ENCODE results near the gene CRACR2B.

The CRACR2B gene

DNA sequence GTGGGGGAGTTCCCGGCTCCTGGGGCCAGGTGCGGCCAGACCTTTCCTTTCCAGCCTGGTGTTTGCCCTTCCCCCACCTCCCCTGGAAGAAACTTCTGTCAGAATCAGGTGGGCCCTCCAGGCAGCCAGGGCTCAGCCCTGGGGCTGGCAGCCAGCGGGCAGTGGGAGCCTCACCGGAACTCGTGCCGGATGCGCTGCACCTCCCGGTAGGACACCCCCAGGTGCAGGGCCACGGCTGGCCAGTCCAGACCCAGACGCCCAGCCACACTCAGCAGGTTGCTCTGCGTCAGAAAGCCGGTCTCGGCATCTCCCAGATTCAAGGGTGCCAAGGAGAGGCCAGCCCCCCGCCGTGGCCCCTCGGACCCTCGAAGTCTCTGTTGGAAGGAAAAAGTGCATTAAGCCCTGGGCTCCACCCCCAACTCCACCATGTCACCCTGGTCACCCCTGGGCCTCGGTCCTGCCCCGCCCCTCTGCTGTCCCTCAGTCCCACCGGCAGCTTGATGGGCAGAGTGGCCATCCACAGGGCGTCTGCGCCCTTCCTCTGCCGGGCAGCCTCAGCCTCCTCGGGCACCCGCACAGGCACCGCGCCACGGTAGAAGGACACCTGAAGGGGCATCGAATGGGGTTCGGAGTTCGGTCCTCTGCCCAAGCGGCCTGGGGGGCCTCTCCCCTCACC, 27.9 kb upstream of the CRACR2B start:
- TF ChIP-seq, protein P1, sequence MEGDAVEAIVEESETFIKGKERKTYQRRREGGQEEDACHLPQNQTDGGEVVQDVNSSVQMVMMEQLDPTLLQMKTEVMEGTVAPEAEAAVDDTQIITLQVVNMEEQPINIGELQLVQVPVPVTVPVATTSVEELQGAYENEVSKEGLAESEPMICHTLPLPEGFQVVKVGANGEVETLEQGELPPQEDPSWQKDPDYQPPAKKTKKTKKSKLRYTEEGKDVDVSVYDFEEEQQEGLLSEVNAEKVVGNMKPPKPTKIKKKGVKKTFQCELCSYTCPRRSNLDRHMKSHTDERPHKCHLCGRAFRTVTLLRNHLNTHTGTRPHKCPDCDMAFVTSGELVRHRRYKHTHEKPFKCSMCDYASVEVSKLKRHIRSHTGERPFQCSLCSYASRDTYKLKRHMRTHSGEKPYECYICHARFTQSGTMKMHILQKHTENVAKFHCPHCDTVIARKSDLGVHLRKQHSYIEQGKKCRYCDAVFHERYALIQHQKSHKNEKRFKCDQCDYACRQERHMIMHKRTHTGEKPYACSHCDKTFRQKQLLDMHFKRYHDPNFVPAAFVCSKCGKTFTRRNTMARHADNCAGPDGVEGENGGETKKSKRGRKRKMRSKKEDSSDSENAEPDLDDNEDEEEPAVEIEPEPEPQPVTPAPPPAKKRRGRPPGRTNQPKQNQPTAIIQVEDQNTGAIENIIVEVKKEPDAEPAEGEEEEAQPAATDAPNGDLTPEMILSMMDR (IDR thresholded peaks at IDR 0.05; ENCODE audit: borderline replicate concordance, control extremely low read depth, extremely low read depth, insufficient read depth, missing control alignments): no peak

GRCh38 chr11:800473-800872, 27.2 kb upstream of the CRACR2B start:
- in situ Hi-C loops (cut with MboI; ENCODE audit: low sequenced_read_pairs, unreplicated experiment): no loop called here
- TF ChIP-seq, protein P1 (IDR thresholded peaks at IDR 0.05; ENCODE audit: borderline replicate concordance, control extremely low read depth, extremely low read depth, insufficient read depth, missing control alignments): no peak
- no peak for DNase-seq (ENCODE audit: low spot score)

More for the DNA sequence above, 27.9 kb upstream of the CRACR2B start:
- no peak for DNase-seq (ENCODE audit: low spot score)
- in situ Hi-C loops (cut with MboI; ENCODE audit: low sequenced_read_pairs, unreplicated experiment): no loop called here

DNA sequence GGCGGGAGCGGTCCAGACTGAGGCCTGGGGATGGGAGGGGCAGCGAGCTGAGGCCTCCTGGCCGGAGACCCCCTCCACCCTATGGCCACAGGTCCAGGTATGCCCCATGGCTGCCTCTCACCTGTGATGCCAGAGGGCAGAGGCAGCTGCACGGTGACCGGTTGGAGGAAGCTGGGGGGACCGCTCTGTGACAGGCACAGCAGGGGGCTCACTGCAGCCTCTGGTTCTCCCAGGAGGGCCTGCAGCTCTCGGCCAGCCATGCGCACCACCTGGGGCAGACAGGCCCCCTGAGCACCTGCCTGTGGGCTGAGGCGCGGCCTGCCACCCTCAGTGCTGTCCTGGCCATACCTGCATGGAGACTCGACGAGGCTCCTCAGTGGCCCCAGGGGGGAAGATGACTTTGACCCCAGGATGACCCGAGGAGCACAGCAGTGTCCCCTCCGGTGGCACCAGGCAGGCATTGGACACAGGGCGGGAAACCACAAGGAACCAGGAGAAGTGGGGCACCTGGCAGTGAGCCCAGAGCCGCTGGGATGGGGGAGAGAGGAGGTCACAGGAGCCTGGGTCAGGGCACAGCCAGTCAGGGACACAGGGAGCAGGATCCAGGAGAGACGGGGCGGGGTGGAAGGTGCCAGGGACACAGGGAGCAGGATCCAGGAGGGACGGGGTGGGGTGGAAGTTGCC, 26.5 kb upstream of the CRACR2B start:
- TF ChIP-seq, protein P1 (IDR thresholded peaks at IDR 0.05; ENCODE audit: borderline replicate concordance, control extremely low read depth, extremely low read depth, insufficient read depth, missing control alignments): no peak
- in situ Hi-C loops (cut with MboI; ENCODE audit: low sequenced_read_pairs, unreplicated experiment): no loop called here
- no peak for DNase-seq (ENCODE audit: low spot score)

- in situ Hi-C loops (cut with MboI; ENCODE audit: low sequenced_read_pairs, unreplicated experiment): no loop called here
Measured at GRCh38 chr11:802018-802617, 25.6 kb upstream of the CRACR2B start.

DNA sequence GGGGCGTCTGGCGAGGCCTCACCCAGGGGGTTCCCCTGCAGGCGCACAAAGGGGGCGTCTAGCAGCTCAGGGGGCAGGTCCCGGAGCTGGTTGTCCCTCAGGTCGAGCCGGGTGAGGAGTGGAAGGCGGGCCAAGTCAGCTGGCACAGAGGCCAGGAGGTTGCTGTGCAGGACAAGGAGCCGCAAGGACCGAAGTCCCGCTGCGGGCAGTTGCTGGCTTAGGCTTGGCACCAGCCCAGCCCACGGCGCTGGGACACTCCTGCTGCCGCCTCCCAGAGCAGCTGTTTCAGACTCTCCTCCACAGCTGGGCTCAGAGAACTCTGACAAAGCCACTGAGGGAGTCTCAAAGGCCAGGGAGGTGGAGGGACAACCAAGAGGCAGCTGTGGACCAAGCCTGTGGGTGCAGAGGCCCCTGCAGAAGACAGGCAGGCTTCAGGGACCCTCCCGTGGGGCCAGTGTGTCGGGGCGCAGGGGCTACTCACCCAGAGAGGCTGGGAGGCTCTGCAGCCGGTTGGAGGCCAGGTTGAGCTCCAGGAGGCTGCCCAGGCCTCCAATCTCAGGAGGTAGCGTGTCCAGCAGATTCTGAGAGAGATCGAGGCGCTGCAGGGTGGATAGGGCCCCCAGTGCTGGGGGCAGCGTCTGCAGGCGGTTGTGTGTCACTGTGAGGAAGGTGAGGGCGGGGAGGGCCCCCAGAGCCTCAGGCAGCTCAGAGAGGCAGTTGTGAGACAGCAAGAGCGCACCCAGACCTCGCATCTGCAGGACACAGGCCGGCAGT, 24.8 kb upstream of the CRACR2B start:
- in situ Hi-C loops (cut with MboI; ENCODE audit: low sequenced_read_pairs, unreplicated experiment): no loop called here
- DNase-seq (ENCODE audit: low spot score): no peak
- TF ChIP-seq, protein P1 (IDR thresholded peaks at IDR 0.05; ENCODE audit: borderline replicate concordance, control extremely low read depth, extremely low read depth, insufficient read depth, missing control alignments): no peak

More at GRCh38 chr11:802018-802617, 25.6 kb upstream of the CRACR2B start:
- DNase-seq (ENCODE audit: low spot score): no peak
- TF ChIP-seq, protein P1 (IDR thresholded peaks at IDR 0.05; ENCODE audit: borderline replicate concordance, control extremely low read depth, extremely low read depth, insufficient read depth, missing control alignments): no peak

- in situ Hi-C loops (cut with MboI; ENCODE audit: low sequenced_read_pairs, unreplicated experiment): no loop called here
- TF ChIP-seq, protein P1 (IDR thresholded peaks at IDR 0.05; ENCODE audit: borderline replicate concordance, control extremely low read depth, extremely low read depth, insufficient read depth, missing control alignments): no peak
- DNase-seq (ENCODE audit: low spot score): no peak
Measured at GRCh38 chr11:803467-803742, 24.3 kb upstream of the CRACR2B start.
